HG02852 (cell line): ENCODE results near the gene BPTF.
A peak's percentile ranks its signal among the peaks of the same experiment; 100 is the strongest.
"Not testable (repeated sequence)": the region's sequence is repeated elsewhere in the genome, so short reads cannot be mapped to it uniquely, and the experiment has no call there.

ENCODE experiments used
- ATAC-seq: cut with Tn5 transposase; IDR thresholded peaks from one replicate; pipeline ENCODE4 v1.9.1; 2021; ENCODE audit warnings: mild to moderate bottlenecking, moderate library complexity; ENCODE audit not compliant: unreplicated experiment

The BPTF gene

GRCh38 chr17:67999291-67999911, 174.1 kb downstream of the BPTF start:
- no peak for ATAC-seq

- no peak for ATAC-seq
These were observed 178.9 kb downstream of the BPTF start for GRCh38 chr17:68004201-68004600.

- ATAC-seq, result no peak
These were observed 181.5 kb downstream of the BPTF start for GRCh38 chr17:68006797-68007196.

GRCh38 chr17:68011199-68011665, 185.9 kb downstream of the BPTF start:
- ATAC-seq, result peak; percentile 47

GRCh38 chr17:68013385-68013784, 188.1 kb downstream of the BPTF start:
- ATAC-seq, result no peak

GRCh38 chr17:68015081-68015723, 189.9 kb downstream of the BPTF start:
- no peak for ATAC-seq

GRCh38 chr17:68016838-68017237, 191.5 kb downstream of the BPTF start:
- ATAC-seq, result no peak

GRCh38 chr17:68018493-68018892, 193.2 kb downstream of the BPTF start:
- not testable (repeated sequence) for ATAC-seq

GRCh38 chr17:68019336-68019674, 194.0 kb downstream of the BPTF start:
- no peak for ATAC-seq

GRCh38 chr17:68019675-68020408, 194.5 kb downstream of the BPTF start:
- ATAC-seq, result peak; percentile 90

GRCh38 chr17:68020409-68020756, 195.1 kb downstream of the BPTF start:
- ATAC-seq, result no peak

- not testable (repeated sequence) for ATAC-seq
These were observed 195.5 kb downstream of the BPTF start for GRCh38 chr17:68020791-68021190.

GRCh38 chr17:68021963-68022362, 196.7 kb downstream of the BPTF start:
- ATAC-seq, result no peak

GRCh38 chr17:68022547-68022946, 197.2 kb downstream of the BPTF start:
- not testable (repeated sequence) for ATAC-seq

GRCh38 chr17:68029512-68030215, 204.4 kb downstream of the BPTF start:
- no peak for ATAC-seq
